Left kidney (tissue), 8 donors: ENCODE data around the gene UGT2A2. TPM values are rescaled to one million over a fixed set of nuclear protein-coding genes. Genes with fewer than 3 reads are reported as not detected.
"Not testable (repeated sequence)": the region's sequence is repeated elsewhere in the genome, so short reads cannot be mapped to it uniquely, and the experiment has no call there.

Source experiments
- DNase-seq: peaks from one replicate; pipeline ENCODE4 v3.0.0-alpha.2; 2013
- long read RNA-seq, 8 donors: transcript quantifications; one replicate each; lab custom pipeline, GENCODE V29; 2026
- polyA plus RNA-seq: library from polyadenylated mRNA; unstranded; fragments of 120-200 nt; gene quantifications from one replicate; pipeline ENCODE4 v1.2.1, GENCODE V29; 2013; ENCODE audit not compliant: insufficient read length

Gene UGT2A2
- polyA plus RNA-seq, result not detected
- long read RNA-seq, donor 1, partial matches to known transcripts, result 9 of 9 reads
- long read RNA-seq, donor 1, other reads (novel, unspliced or antisense), result 0 of 9 reads
- long read RNA-seq, donor 2, partial matches to known transcripts, result 12 of 12 reads
- long read RNA-seq, donor 2, other reads (novel, unspliced or antisense), result 0 of 12 reads
- long read RNA-seq, donor 3, result 0 reads
- long read RNA-seq, donor 4, result 0 reads
- long read RNA-seq, donor 5, result 0 reads
- long read RNA-seq, donor 6, result 0 reads
- long read RNA-seq, donor 7, partial matches to known transcripts, result 8 of 8 reads
- long read RNA-seq, donor 7, other reads (novel, unspliced or antisense), result 0 of 8 reads
- long read RNA-seq, donor 8, partial matches to known transcripts, result 10 of 10 reads
- long read RNA-seq, donor 8, other reads (novel, unspliced or antisense), result 0 of 10 reads

DNA sequence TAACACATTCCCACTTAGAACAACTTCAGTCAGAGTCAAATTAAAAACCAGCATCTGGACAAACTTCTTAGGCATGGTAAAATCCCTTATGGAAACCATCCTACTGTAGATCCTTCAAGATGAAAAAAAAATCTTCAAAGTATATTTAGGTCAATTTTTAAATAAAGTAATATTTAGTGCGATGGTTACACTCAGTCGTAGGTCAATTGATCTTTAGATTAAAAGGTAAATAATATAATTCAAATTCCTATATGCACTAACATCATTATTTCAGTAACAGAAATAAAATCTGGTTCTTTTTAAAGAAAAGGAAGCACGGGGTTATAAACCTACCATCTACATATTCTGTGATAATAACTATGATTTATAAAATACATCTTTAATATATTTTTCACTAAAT lies at the start of gene UGT2A2:
Gene UGT2A2, minus strand, starts transcription at position 101 of the 400 bp plus-strand sequence. Its CDS starts 2 bp downstream, at position 99.
- DNase-seq, result no peak

DNA sequence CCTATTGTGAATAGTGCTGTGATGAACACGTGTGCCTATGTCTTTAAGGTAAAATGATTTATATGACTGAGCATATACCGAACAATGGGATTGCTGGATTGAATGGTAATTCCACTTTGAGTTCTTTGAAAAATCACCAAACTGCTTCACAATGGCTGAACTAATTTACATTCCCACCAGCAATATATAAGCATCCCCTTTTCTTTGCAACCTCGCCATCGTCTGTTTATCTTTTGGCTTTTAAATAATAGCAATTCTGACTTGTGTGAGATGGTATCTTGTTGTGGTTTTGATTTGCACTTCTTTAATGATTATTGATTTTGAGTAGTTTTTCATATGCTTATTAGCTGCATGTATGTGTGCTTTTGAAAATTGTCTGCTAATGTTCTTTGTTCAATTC lies 45.4 kb upstream of the UGT2A2 start:
- DNase-seq, result no peak

DNA sequence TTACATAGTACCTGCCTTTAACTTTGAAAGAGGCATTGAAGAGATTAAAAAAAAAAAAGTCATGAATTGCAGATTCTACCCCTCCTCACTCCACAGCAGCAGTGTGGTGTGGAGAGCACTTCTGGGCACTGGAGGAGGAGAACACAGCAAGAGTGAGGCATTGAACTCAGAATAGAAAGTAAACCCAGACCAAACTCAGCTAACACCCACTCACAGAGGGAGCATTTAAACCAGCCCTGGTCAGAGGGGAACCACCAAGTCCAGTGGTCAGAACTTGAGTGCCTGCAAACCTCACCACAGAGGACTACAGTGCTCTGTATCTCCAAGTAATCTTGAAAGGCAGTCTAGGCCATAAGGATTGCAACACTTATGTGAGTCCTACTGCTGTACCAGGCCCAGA lies 29.2 kb upstream of the UGT2A2 start:
- DNase-seq, result no peak

DNA sequence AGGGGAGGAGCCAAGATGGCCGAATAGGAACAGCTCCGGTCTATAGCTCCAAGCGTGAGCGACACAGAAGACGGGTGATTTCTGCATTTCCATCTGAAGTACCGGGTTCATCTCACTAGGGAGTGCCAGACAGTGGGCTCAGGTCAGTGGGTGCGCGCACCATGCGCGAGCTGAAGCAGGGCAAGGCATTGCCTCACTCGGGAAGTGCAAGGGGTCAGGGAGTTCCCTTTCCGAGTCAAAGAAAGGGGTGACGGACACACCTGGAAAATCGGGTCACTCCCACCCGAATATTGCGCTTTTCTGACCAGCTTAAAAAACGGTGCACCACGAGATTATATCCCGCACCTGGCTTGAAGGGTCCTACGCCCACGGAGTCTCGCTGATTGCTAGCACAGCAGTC lies 24.6 kb upstream of the UGT2A2 start:
- DNase-seq, result not testable (repeated sequence)

DNA sequence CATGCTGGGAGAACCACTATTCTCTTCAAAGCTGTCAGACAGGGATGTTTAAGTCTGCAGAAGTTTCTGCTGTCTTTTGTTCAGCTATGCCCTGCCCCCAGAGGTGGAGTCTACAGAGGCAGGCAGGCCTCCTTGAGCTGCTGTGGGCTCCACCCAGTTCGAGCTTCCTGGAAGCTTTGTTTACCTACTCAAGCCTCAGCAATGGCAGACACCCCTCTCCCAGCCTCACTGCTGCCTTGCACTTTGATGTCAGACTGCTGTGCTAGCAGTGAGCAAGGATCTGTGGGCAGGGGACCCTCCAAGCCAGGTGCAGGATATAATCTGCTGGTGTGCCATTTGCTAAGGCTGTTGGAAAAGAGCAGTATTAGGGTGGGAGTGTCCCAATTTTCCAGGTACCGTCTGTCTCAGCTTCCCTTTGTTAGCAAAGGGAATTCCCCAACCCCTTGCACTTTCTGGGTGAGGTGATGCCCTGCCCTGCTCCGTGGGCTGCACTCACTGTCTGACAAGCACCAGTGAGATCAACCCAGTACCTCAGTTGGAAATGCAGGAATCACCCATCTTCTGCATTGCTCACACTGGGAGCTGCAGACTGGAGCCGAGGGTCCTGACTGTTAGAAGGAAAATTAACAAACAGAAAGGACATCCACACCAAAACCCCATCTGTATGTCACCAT lies 21.8 kb upstream of the UGT2A2 start:
- not testable (repeated sequence) for DNase-seq

DNA sequence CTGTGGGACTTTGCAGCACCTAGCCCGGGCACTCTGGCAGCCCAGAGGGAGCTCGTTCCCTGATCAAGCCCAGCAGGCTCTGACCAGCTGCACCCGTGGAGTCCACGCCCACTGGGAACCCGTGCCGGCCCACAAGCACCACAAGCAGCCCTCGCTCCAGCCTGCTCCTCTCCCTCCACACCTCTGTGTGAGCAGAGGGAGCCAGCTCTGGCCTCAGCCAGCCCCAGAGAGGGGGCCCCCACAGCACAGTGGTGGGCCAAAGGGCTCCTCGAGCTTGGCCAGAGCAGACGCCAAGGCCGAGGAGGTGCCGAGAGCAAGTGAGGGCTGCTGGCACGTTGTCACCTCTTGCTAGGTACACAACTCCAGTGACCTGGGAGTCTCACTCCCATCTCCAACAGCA lies 18.7 kb upstream of the UGT2A2 start:
- no peak for DNase-seq

DNA sequence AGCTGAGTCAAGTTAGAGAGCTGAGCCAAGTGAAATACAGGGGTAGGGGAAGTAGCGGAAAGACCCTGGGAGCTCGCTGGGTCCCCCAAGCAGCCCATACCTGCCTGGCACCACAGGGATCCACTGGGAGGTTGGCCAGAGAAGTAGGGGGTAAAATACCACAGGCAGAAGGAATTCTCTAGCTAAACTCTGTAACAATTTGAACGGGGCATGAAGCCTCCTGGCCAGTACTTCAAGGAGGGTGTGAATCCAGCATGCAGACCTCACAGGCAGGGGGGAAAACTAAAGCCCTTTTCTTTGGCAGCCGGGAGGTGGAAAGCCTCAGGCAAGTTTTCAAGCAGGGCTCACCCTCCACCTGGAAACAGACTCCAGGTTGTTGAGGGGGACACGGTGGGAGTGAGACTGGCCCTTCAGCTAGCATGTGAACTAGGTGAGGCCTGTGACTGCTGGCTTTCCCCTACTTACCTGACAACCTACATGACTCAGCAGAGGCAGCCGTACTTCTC lies 17.3 kb upstream of the UGT2A2 start:
- DNase-seq, result no peak

DNA sequence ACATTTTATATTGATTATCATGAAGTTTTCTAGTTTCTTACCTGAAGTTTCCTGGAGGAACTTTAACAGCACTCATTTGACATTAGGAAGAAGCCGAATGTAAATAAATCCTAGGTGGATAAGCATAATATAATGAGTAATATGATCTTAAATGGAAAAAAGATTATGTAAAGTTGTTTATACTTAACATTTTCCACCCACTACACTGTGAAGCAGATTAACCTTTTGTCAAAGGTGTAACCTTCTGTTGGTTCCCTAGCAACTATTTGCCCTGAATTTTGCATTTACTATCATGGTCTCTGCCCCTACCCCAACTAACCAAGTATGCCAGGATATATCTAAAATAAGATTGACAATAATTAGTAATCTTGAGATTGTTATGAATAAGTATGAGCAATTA lies 13.7 kb upstream of the UGT2A2 start, which contains the start of gene UGT2A1:
Gene UGT2A1, minus strand, starts transcription at position 101 of the 400 bp plus-strand sequence. CDS start 5,603 bp downstream, outside the sequence.
- no peak for DNase-seq

DNA sequence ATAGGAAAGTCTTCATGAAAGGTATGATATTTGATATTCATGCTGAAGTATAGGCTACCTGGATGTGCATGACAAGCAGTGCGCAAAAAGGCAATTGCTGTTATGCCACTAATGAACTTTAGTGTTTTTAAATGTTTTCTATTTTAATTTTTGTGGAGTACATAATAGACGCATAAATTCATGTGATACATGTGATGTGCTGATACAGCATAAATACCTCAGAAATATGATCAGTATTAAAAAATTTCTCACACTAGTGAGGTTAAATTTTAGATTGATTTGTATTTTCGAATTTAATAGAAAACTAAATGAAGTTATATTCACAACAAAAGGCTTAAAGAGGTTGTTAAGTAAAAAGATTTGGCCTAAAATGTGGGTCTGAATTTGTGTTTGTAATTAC lies 11.4 kb upstream of the UGT2A2 start:
- no peak for DNase-seq

DNA sequence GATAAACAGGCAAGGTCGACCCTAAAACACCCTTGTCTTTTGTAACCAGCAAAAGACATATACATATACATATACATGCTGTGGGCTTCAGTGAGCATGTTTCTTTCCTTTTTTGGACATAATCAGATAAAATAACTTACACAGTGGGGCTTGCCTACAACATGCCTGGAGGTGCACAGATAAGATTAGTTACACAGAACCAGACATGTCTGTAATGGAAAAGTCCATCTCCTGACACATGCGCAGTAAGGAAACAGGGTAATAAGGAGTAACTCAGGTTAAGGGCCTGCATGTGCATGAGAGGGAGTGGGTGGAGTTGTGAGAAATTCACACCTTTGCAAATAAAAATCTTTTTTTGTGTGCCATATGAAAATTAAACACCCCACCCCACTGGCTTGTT lies 10.2 kb upstream of the UGT2A2 start:
- no peak for DNase-seq

DNA sequence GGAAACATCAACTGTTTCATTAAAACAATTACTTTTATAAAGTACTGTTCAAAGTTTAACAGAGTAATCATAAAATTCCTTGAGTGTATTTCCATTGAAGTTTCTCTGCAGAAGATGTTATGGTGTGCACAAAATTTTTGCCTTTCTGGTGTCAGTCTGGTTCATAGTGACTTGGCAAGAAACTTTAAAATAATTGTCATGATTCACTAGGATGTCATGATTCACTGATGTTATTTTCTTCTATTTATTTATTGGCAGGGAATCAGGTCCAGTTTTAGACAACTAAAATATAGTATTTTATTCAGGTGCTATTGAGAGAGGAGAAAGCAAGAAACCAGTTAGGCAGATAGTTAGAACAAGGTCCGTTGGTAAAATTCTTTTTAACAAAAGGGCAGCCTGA lies 9.8 kb upstream of the UGT2A2 start:
- DNase-seq, result no peak

DNA sequence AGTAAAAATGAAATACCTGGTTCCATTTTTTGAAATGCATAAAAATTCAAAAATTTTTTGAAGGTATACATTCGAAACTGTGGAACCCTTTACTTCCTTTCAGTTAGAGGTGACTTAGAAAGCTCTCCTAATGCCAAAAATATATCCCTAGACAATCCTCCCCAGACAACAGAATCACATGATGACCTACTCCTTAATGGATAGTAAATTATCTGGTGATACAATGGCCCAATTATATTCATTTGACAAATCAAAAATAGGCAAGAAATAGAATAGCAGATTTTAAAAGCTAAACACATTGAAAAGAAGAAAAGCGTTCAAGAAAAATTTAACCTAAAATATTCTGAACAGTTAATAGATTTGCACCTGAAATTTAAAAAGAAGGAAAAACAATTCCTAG lies 3.5 kb upstream of the UGT2A2 start:
- no peak for DNase-seq

DNA sequence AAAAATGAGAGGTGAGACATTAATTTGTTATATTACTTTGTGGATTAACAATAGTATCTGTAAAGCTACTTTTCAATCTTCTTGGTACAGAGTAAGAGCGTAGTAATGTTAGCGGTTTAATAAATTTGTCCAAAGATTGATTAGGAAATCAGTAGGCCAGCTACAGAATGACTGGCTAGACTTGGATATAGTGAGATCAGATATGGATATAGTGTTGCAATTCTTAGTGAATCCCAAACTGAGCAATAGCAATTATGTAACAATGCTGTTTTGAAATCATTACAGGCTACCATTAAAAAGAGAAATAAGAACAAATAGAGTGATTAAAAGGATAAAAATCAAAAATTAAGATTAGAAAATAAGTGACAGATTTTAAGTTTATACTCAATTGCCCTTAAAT lies 847 bp upstream of the UGT2A2 start:
- no peak for DNase-seq

DNA sequence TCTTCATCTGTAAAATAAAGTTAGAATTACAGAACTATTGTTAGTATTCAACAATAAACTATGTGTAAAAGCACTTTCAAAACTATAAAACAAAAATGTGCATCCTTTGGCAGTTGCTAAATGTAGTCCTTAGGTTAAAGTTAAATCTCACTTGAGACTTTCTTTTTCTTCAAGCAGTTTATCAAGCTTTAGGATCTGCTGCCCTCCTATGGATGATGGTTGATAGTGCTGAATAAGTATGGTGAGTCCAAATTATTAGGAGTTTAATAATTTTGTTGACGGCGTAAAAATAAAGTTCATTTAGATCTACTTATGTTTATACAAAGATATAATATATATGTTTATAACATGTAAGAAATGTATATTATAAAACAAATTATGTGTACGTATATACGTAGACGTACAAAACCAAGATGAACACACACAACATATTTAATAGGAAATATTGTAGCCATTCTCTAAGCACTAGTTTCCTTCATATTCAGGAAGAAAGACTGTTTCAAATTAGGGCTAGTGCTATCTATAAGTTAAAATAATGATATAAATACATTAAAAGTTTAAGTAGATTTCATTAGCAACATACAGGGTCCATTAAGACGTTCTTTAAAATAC lies 22.3 kb downstream of the UGT2A2 start:
- peak; percentile 57 for DNase-seq

DNA sequence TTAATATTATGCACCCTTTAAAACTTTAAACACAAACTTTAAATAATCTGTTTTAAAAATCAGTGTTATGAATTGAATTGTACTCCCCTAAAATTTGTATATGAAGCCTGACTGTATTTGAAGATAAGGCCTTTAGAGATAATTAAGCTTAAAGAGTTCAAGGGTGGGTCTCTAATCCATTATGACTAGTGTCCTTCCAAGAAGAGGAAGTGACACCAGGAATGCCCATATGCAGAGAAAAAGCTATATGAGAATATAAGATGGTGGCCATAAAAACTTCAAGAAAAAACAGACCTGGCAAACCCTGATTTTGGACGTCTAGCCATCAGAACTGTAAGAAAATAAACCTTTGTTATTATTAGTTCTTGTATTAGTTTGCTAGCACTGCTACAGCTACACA lies 29.0 kb downstream of the UGT2A2 start:
- no peak for DNase-seq

DNA sequence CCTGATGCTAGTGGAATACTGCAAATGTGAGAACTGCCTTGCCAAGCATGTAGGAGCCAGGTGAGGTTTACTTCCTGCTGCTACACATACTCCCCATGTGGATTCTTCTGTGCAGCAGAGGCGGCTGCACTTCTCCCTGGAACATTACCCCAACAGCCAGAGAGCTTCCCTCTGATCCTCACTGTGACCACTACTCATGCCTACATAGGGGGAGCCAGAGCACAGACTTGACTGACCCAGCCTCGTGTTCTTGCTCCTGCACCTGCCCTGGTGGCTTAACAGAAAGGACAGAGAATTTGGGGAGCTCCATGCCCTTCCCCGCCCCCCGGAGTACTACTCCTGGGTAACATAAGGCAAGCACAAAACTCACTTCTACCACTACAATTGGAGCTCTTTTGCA lies 38.4 kb downstream of the UGT2A2 start:
- no peak for DNase-seq

DNA sequence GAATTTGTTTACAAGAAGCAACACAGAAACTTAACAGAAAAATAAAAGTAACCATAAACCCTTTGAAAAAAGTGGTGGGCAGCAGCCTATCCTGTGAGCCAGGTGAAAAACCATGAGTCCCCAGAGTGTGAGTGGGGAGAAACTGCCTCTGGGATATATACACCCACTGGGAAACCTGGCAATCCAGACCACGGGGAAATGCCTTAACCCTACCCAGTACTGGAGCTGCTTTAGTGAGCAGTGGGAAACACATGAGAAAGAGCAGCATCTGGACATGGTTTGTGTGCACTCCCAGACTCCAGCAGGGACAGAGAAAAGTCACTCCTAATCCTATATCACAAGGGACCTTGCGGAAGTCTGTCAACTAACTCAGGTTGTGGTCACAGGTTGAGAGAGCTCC lies 39.4 kb downstream of the UGT2A2 start:
- DNase-seq, result no peak

DNA sequence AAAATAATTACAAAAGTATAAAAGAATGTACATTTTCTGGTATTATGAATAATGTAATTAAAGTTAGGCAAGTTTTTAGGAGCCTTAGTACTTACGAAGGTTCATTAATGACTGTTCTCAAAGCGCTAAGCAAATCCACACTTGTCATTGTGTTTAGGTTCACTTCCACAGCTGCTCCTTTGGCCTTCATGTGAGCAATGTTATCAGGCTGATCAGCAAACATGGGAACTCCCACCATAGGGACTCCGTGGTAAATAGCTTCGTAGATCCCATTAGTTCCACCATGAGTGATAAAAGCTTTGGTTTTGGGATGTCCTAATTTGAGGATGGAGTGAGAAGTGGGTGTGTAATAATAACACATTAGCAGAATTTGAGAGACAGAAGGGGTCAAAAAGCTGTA lies 45.1 kb downstream of the UGT2A2 start:
- no peak for DNase-seq

DNA sequence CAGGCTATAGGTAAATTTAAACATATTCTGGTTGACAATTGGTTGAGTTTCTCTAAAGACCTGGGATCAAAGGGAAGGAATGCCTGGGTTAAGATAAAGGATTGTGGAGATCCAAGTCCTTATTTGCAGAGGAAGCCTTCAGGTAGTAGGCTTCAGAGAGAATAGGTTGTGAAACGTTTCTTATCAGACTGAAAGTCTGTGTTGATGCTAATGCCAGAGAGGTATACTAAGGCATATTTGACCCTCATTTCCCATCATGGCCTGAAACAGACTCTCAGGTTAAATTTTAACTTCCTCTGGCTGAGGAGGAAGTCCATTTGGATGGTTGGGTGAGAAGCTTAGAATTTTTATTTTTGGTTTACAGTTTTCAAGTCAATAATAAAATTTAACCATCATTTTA lies 48.1 kb downstream of the UGT2A2 start:
- no peak for DNase-seq

DNA sequence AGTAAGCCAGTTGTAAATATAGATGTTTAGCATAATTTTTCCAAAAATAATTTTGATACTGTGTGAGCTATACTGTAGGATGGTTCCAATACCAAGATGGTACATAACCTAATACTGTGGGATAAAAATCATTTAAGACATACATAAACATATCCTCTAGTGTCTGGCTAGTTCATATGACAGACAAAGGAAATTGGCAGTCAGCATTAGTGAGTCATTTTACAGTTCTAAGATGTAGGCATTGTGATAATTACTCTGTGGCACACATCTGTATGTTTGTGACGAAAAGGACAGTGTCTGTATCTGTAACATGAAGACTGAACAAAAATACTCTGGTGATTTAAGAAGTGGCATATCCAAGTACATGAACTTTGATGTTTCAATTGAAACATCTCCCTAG lies 49.6 kb downstream of the UGT2A2 start:
- no peak for DNase-seq

DNA sequence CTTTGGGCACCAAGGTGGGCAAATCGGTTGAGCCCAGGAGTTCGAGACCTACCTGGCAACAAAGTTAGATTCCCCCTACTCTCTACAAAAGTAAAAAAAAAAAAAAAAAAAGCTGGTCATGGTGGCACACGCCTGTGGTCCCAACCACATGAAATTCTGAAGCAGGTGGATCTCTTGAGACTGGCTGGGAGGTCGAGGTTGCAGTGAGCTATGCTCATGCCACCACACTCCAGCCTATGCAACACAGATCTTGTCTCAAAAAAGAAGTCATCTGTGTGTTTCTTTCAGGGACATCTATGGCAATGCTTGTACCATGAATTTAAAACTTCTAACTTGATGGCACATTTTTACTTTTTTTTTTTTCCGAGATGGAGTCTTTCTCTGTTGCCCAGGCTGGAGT lies 55.3 kb downstream of the UGT2A2 start:
- DNase-seq, result no peak

DNA sequence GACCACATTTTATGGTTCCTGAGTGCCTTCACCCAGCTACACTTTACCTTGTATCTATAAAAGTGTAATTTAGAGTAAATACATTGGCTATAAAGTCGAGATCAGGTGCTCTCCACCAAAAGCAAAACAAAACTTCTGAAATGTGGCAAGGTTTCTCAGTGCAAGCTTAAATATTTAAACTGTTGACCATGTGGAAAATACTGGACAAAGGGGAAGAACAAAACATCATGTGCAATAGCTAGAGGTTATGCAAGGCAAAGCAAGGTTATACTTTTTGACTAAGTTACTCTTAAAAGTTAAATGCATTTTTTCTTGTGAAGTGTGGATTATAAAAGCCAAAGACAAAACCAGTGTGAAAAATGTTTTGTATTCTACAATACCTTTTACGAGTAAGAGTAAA lies 55.9 kb downstream of the UGT2A2 start:
- DNase-seq, result no peak

DNA sequence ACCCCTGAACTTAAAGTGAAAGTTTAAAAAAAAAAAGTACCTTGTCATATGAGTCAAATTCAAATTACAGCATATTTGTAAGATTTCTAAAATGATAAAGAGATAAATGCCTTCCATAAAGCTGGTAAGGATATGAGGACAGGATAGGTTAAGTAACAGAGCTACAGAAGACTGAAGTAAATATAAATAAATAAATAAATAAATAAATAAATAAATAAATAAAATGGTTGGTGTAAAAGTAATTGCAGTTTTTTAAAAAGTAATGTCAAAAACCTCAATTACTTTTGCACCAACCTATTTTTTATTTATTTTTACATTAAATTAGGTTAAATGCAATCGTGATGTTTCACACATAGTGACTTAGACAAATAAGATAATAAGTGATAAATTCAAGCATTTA lies 62.2 kb downstream of the UGT2A2 start:
- no peak for DNase-seq
